Right renal pelvis (tissue), 4 donors: ENCODE measurements around the gene RBM28. TPM values are rescaled to one million over a fixed set of nuclear protein-coding genes. Genes with fewer than 3 reads are reported as not detected.

Experiments
- DNase-seq, 4 donors: peaks; one replicate each; pipeline ENCODE4 v3.0.0-alpha.2; 2013; ENCODE audit warnings: low read depth in 4 of 4, low spot score in 3 of 4, missing footprints in 1 of 4
- polyA plus RNA-seq, 4 donors: library from polyadenylated mRNA; unstranded; fragments of 120-200 nt; gene quantifications; one replicate each; pipeline ENCODE4 v1.2.1, GENCODE V29; 2013; ENCODE audit not compliant: insufficient read length in 4 of 4

Gene RBM28
- polyA plus RNA-seq, 4 donors = 38.5 to 50.8 (median 42.3) TPM

- no peak for DNase-seq
These were observed 30.3 kb upstream of the RBM28 start for GRCh38 chr7:128374041-128374440.

- no peak for DNase-seq
These were observed 29.9 kb upstream of the RBM28 start for GRCh38 chr7:128373606-128374005.

GRCh38 chr7:128370491-128370890 is 26.8 kb upstream of the RBM28 start:
- DNase-seq = no peak

GRCh38 chr7:128366986-128367385 is 23.3 kb upstream of the RBM28 start:
- no peak for DNase-seq

- no peak for DNase-seq
These were observed 22.6 kb upstream of the RBM28 start for GRCh38 chr7:128366300-128366699.

GRCh38 chr7:128365432-128365831 is 21.7 kb upstream of the RBM28 start:
- no peak for DNase-seq

- no peak for DNase-seq
These were observed 20.6 kb upstream of the RBM28 start for GRCh38 chr7:128364166-128364870.

GRCh38 chr7:128363261-128363721 is 19.6 kb upstream of the RBM28 start:
- DNase-seq = no peak

GRCh38 chr7:128362670-128363069 is 19.0 kb upstream of the RBM28 start:
- DNase-seq = no peak

- DNase-seq = no peak
These were observed 18.0 kb upstream of the RBM28 start, which contains the start of gene PRRT4 for GRCh38 chr7:128361411-128362379. Gene PRRT4, minus strand, starts transcription at chr7:128361690.

GRCh38 chr7:128360359-128360678 is 16.6 kb upstream of the RBM28 start:
- DNase-seq = no peak

- no peak for DNase-seq
These were observed 16.2 kb upstream of the RBM28 start for GRCh38 chr7:128359939-128360338.

- no peak for DNase-seq
These were observed 15.6 kb upstream of the RBM28 start for GRCh38 chr7:128359336-128359735.

GRCh38 chr7:128358233-128358632 is 14.5 kb upstream of the RBM28 start:
- no peak for DNase-seq

GRCh38 chr7:128357217-128357613 is 13.5 kb upstream of the RBM28 start:
- DNase-seq = no peak

GRCh38 chr7:128356546-128357216 is 13.0 kb upstream of the RBM28 start:
- no peak for DNase-seq

GRCh38 chr7:128353610-128354009 is 9.9 kb upstream of the RBM28 start:
- no peak for DNase-seq

- DNase-seq = no peak
These were observed 9.5 kb upstream of the RBM28 start for GRCh38 chr7:128353189-128353588.

- DNase-seq = no peak
These were observed 8.9 kb upstream of the RBM28 start for GRCh38 chr7:128352636-128353035.

GRCh38 chr7:128352153-128352537 is 8.4 kb upstream of the RBM28 start:
- DNase-seq = no peak
